GM12892 (cell line): Measurements from ENCODE around the gene SIAH3.

ENCODE experiments used
- DNase-seq: peaks from one replicate; pipeline ENCODE4 v3.0.0; 2011; ENCODE audit not compliant: insufficient read length
- FAIRE-seq: peaks from 2 replicates; lab custom pipeline; 2011; peaks lifted over from hg19 to GRCh38; lab: Jason Lieb, UNC
- POLR2A ChIP-seq: IDR thresholded peaks from 2 replicates; pipeline ENCODE4 v1.6.1; 2011; ENCODE audit warnings: low read depth, low read length, control low read depth
- POLR2AphosphoS5 ChIP-seq: IDR thresholded peaks from 2 replicates; pipeline ENCODE4 v1.6.1; 2011; ENCODE audit warnings: low read depth, low read length, control low read depth
- TAF1 ChIP-seq: IDR thresholded peaks from 2 replicates; pipeline ENCODE4 v1.6.1; 2011; ENCODE audit warnings: low read depth, mild to moderate bottlenecking, control low read depth, low read length, borderline replicate concordance

The SIAH3 gene

GRCh38 chr13:45860240-45860639, 8.7 kb upstream of the SIAH3 start:
- no peak for DNase-seq
- FAIRE-seq = no peak
- no peak for TF ChIP-seq POLR2AphosphoS5
- no peak for TF ChIP-seq POLR2A
- TF ChIP-seq TAF1 = no peak

GRCh38 chr13:45859705-45860104, 8.2 kb upstream of the SIAH3 start:
- DNase-seq (no peak), FAIRE-seq (no peak)
- no peak for TF ChIP-seq POLR2AphosphoS5
- no peak for TF ChIP-seq POLR2A
- no peak for TF ChIP-seq TAF1

GRCh38 chr13:45852494-45852893, 941 bp upstream of the SIAH3 start:
- no peak for FAIRE-seq
- TF ChIP-seq TAF1 (no peak), POLR2A (no peak), POLR2AphosphoS5 (no peak)
- no peak for DNase-seq

GRCh38 chr13:45851956-45852355, 403 bp upstream of the SIAH3 start:
- TF ChIP-seq POLR2AphosphoS5 (no peak), TAF1 (no peak), POLR2A (no peak)
- no peak for DNase-seq
- no peak for FAIRE-seq

GRCh38 chr13:45850027-45850613, 1.4 kb downstream of the SIAH3 start:
- no peak for FAIRE-seq
- no peak for TF ChIP-seq POLR2A
- no peak for TF ChIP-seq TAF1
- no peak for TF ChIP-seq POLR2AphosphoS5

GRCh38 chr13:45849408-45849807, 2.1 kb downstream of the SIAH3 start:
- DNase-seq = no peak
- no peak for FAIRE-seq
- no peak for TF ChIP-seq POLR2AphosphoS5
- no peak for TF ChIP-seq POLR2A
- no peak for TF ChIP-seq TAF1

More at GRCh38 chr13:45850027-45850613, 1.4 kb downstream of the SIAH3 start:
- no peak for DNase-seq

- TF ChIP-seq TAF1 (no peak), POLR2AphosphoS5 (no peak), POLR2A (no peak)
- DNase-seq = no peak
- FAIRE-seq = no peak
Measured at GRCh38 chr13:45847554-45848224, 3.9 kb downstream of the SIAH3 start.

GRCh38 chr13:45846681-45847080, 4.9 kb downstream of the SIAH3 start:
- DNase-seq (no peak), FAIRE-seq (no peak)
- TF ChIP-seq TAF1 = no peak
- TF ChIP-seq POLR2AphosphoS5 = no peak
- no peak for TF ChIP-seq POLR2A

- no peak for TF ChIP-seq POLR2A
- no peak for TF ChIP-seq TAF1
- TF ChIP-seq POLR2AphosphoS5 = no peak
- FAIRE-seq = no peak
- no peak for DNase-seq
Measured at GRCh38 chr13:45838171-45838745, 13.3 kb downstream of the SIAH3 start.

GRCh38 chr13:45837111-45837510, 14.4 kb downstream of the SIAH3 start:
- TF ChIP-seq TAF1 (no peak), POLR2A (no peak)
- DNase-seq (no peak), FAIRE-seq (no peak)

- FAIRE-seq (no peak), DNase-seq (no peak)
- TF ChIP-seq POLR2AphosphoS5 = no peak
- TF ChIP-seq POLR2A = no peak
- TF ChIP-seq TAF1 = no peak
Measured at GRCh38 chr13:45834411-45834994, 17.1 kb downstream of the SIAH3 start.
